ENCODE measurements around the gene ZNF175. TPM values are rescaled to one million over a fixed set of nuclear protein-coding genes. Genes with fewer than 3 reads are reported as not detected.

Gene ZNF175
- total and polyA plus RNA-seq, 2 experiments from 2014 or later, result 1.1 to 4.1 TPM

- no peak overlapping the region for H3K4me2 ChIP-seq
- no peaks in the 10 kb centered on the region for H3K4me1 ChIP-seq (ENCODE audit: insufficient read depth)
- no peak overlapping the region for H2AFZ ChIP-seq
- no peaks in the 10 kb centered on the region for H3K9me2 ChIP-seq (replicated peaks; ENCODE audit: insufficient read depth)
- H4K20me1 ChIP-seq (ENCODE audit: insufficient read depth, poor library complexity, severe bottlenecking), result no peaks in the 10 kb centered on the region
- H3K79me2 ChIP-seq, result no peaks in the 10 kb centered on the region
- no peaks in the 10 kb centered on the region for H3K27me3 ChIP-seq
- TF ChIP-seq, protein P1, sequence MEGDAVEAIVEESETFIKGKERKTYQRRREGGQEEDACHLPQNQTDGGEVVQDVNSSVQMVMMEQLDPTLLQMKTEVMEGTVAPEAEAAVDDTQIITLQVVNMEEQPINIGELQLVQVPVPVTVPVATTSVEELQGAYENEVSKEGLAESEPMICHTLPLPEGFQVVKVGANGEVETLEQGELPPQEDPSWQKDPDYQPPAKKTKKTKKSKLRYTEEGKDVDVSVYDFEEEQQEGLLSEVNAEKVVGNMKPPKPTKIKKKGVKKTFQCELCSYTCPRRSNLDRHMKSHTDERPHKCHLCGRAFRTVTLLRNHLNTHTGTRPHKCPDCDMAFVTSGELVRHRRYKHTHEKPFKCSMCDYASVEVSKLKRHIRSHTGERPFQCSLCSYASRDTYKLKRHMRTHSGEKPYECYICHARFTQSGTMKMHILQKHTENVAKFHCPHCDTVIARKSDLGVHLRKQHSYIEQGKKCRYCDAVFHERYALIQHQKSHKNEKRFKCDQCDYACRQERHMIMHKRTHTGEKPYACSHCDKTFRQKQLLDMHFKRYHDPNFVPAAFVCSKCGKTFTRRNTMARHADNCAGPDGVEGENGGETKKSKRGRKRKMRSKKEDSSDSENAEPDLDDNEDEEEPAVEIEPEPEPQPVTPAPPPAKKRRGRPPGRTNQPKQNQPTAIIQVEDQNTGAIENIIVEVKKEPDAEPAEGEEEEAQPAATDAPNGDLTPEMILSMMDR (IDR thresholded peaks at IDR 0.05; ENCODE audit: poor library complexity), result no peak
- no peak for TF ChIP-seq EZH2 (IDR thresholded peaks at IDR 0.05; ENCODE audit: borderline replicate concordance)
- TF ChIP-seq EZH2phosphoT487 (IDR thresholded peaks at IDR 0.05; ENCODE audit: low read depth, severe bottlenecking, unreplicated experiment), result no peak
- DNase-seq (ENCODE audit: low spot score), result no peak
- no peak overlapping the region for H3K27ac ChIP-seq
- 81% methylated on average over 2 of the region's 2 CpGs for WGBS (ENCODE audit: low lambda C conversion rate, missing lambda C conversion rate)
- no peak overlapping the region for H3K4me3 ChIP-seq
- H3K9me3 ChIP-seq (ENCODE audit: low read depth), result peaks cover 6% of the 10 kb centered on the region
- H3K36me3 ChIP-seq (replicated peaks; ENCODE audit: insufficient read depth, low read depth), result no peaks in the 10 kb centered on the region
Measured at GRCh38 chr19:51589511-51589910, 18.4 kb downstream of the ZNF175 start.

DNA sequence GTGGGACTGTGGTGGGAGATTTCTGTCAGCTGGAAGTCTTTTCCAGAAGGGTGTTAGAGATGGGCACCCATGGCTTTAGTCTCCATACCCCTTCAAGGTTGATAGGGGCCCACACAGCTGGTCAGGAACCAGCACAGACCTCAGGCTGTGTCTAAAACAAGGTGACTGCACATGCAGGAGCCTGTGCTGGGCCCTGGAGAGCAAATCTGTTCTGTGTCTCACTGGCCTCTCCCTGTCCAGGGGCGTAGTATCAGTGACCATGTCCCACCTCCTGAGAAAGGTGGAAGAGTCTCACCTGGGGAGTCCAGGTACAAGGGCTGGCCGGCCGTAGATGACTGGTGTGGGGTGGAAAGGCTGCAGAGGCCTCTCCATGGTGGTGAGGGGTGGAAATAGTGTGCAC, 19.4 kb downstream of the ZNF175 start:
- Histone ChIP-seq H3K9me2 (replicated peaks; ENCODE audit: insufficient read depth) (no peaks in the 10 kb centered on the region), H4K20me1 (ENCODE audit: insufficient read depth, poor library complexity, severe bottlenecking) (no peaks in the 10 kb centered on the region), H3K36me3 (replicated peaks; ENCODE audit: insufficient read depth, low read depth) (no peaks in the 10 kb centered on the region), H3K27me3 (no peaks in the 10 kb centered on the region), H3K9me3 (ENCODE audit: low read depth) (peaks cover 6% of the 10 kb centered on the region), H3K27ac (no peak overlapping the region), H3K4me3 (no peak overlapping the region), H3K4me2 (no peak overlapping the region), H3K79me2 (no peaks in the 10 kb centered on the region), H2AFZ (no peak overlapping the region), H3K4me1 (ENCODE audit: insufficient read depth) (no peaks in the 10 kb centered on the region)
- TF ChIP-seq EZH2phosphoT487 (IDR thresholded peaks at IDR 0.05; ENCODE audit: low read depth, severe bottlenecking, unreplicated experiment) (no peak), EZH2 (IDR thresholded peaks at IDR 0.05; ENCODE audit: borderline replicate concordance) (no peak)
- TF ChIP-seq, protein P1 (IDR thresholded peaks at IDR 0.05; ENCODE audit: poor library complexity), result no peak
- 77% methylated on average over 3 of the region's 3 CpGs for WGBS (ENCODE audit: low lambda C conversion rate, missing lambda C conversion rate)
- DNase-seq (ENCODE audit: low spot score), result no peak

- H3K4me1 ChIP-seq (ENCODE audit: insufficient read depth), result no peaks in the 10 kb centered on the region
- no peaks in the 10 kb centered on the region for H3K36me3 ChIP-seq (replicated peaks; ENCODE audit: insufficient read depth, low read depth)
- no peaks in the 10 kb centered on the region for H3K9me2 ChIP-seq (replicated peaks; ENCODE audit: insufficient read depth)
- no peaks in the 10 kb centered on the region for H3K27me3 ChIP-seq
- peaks cover 5% of the 10 kb centered on the region for H3K9me3 ChIP-seq (ENCODE audit: low read depth)
- TF ChIP-seq EZH2phosphoT487 (IDR thresholded peaks at IDR 0.05; ENCODE audit: low read depth, severe bottlenecking, unreplicated experiment) (no peak), EZH2 (IDR thresholded peaks at IDR 0.05; ENCODE audit: borderline replicate concordance) (no peak)
- TF ChIP-seq, protein P1 (IDR thresholded peaks at IDR 0.05; ENCODE audit: poor library complexity), result no peak
- H3K4me3 ChIP-seq, result no peak overlapping the region
- H3K4me2 ChIP-seq, result no peak overlapping the region
- H3K27ac ChIP-seq, result no peak overlapping the region
- H3K79me2 ChIP-seq, result no peaks in the 10 kb centered on the region
- H4K20me1 ChIP-seq (ENCODE audit: insufficient read depth, poor library complexity, severe bottlenecking), result no peaks in the 10 kb centered on the region
- no peak for DNase-seq (ENCODE audit: low spot score)
- no peak overlapping the region for H2AFZ ChIP-seq
- 61% methylated on average over 1 of the region's 1 CpG for WGBS (ENCODE audit: low lambda C conversion rate, missing lambda C conversion rate)
Measured at GRCh38 chr19:51592521-51592920, 21.4 kb downstream of the ZNF175 start.

Data from hepatocyte (in vitro differentiated cells).